OCI-LY3 (cell line): ENCODE data around the gene COL4A4.

Experiments used
- EZH2phosphoT487 ChIP-seq: fragments of 200-600 bp; shearing (Covaris generic); IDR thresholded peaks from 2 replicates; pipeline ENCODE4 v1.6.1; 2018; ENCODE audit warnings: antibody characterized with exemption, mixed run types, low read depth
- TF ChIP-seq, protein P1 (sequence below): fragments of 200-600, 300-600 bp; sonication (generic); IDR thresholded peaks from 2 replicates; pipeline ENCODE4 v1.5.1; 2014; ENCODE audit warnings: antibody characterized with exemption, low read length, low read depth

DNA sequence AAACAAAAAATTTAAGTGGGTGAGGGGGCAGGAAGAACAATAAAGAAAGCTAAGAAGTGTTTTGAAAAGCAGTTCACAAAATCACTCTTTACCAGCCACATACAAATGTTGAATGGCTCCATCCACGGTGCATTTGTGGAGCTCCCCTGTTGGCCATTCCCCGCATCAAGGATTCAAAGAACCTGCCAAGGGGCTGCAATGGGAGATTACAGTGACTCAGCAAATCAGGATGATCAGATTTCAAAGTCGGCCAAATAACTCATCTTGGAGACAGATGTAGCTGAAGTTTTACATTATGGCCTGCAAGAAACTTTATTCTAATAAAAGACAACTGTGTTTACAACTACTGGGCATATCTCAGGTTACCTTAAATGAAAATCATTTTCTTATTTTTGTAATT, 27.4 kb upstream of the COL4A4 start:
- TF ChIP-seq, protein P1, sequence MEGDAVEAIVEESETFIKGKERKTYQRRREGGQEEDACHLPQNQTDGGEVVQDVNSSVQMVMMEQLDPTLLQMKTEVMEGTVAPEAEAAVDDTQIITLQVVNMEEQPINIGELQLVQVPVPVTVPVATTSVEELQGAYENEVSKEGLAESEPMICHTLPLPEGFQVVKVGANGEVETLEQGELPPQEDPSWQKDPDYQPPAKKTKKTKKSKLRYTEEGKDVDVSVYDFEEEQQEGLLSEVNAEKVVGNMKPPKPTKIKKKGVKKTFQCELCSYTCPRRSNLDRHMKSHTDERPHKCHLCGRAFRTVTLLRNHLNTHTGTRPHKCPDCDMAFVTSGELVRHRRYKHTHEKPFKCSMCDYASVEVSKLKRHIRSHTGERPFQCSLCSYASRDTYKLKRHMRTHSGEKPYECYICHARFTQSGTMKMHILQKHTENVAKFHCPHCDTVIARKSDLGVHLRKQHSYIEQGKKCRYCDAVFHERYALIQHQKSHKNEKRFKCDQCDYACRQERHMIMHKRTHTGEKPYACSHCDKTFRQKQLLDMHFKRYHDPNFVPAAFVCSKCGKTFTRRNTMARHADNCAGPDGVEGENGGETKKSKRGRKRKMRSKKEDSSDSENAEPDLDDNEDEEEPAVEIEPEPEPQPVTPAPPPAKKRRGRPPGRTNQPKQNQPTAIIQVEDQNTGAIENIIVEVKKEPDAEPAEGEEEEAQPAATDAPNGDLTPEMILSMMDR: no peak
- TF ChIP-seq EZH2phosphoT487: no peak
